GM23248 (cell line): ENCODE data around the gene ARMC12. TPM values are rescaled to one million over a fixed set of nuclear protein-coding genes. Genes with fewer than 3 reads are reported as not detected.

ENCODE experiments used
- DNase-seq: peaks from one replicate; pipeline ENCODE4 v3.0.0-alpha.2; 2015
- H2AFZ ChIP-seq: fragments of 200-600 bp; sonication (generic); 2 replicates; pipeline ENCODE4 v1.6.1; 2016; ENCODE audit warnings: antibody characterized with exemption
- H3F3A ChIP-seq: fragments of 200-600 bp; sonication (generic); 2 replicates; pipeline ENCODE4 v1.6.1; 2016; ENCODE audit warnings: mild to moderate bottlenecking, antibody characterized with exemption, mixed run types; ENCODE audit not compliant: insufficient read depth
- H3K27ac ChIP-seq: fragments of 200-600 bp; sonication (generic); 2 replicates; pipeline ENCODE4 v1.5.1; 2016; ENCODE audit warnings: mild to moderate bottlenecking
- H3K27me3 ChIP-seq: fragments of 200-600 bp; sonication (generic); replicated peaks from 2 replicates; pipeline ENCODE4 v1.6.1; 2016; ENCODE audit warnings: mild to moderate bottlenecking; ENCODE audit not compliant: insufficient read depth
- H3K36me3 ChIP-seq: fragments of 200-600 bp; sonication (generic); 2 replicates; pipeline ENCODE4 v1.6.1; 2016; ENCODE audit warnings: low read depth, mild to moderate bottlenecking
- H3K4me1 ChIP-seq: fragments of 200-600 bp; sonication (generic); 2 replicates; pipeline ENCODE4 v1.6.1; 2016; ENCODE audit warnings: mild to moderate bottlenecking; ENCODE audit not compliant: insufficient read depth
- H3K4me2 ChIP-seq: fragments of 200-600 bp; sonication (generic); one replicate; pipeline ENCODE4 v1.6.1; 2016; ENCODE audit warnings: mild to moderate bottlenecking; ENCODE audit not compliant: unreplicated experiment
- H3K4me3 ChIP-seq: fragments of 200-600 bp; sonication (generic); 2 replicates; pipeline ENCODE4 v1.5.1; 2016; ENCODE audit warnings: mild to moderate bottlenecking
- H3K79me2 ChIP-seq: fragments of 200-600 bp; sonication (generic); 2 replicates; pipeline ENCODE4 v1.6.1; 2016; ENCODE audit warnings: mild to moderate bottlenecking; ENCODE audit not compliant: insufficient read depth
- H3K9ac ChIP-seq: fragments of 200-600 bp; sonication (generic); 2 replicates; pipeline ENCODE4 v1.6.1; 2016; ENCODE audit warnings: mild to moderate bottlenecking
- H3K9me2 ChIP-seq: fragments of 200-600 bp; sonication (generic); 2 replicates; pipeline ENCODE4 v1.6.1; 2016; ENCODE audit warnings: mixed run types, mild to moderate bottlenecking, moderate library complexity; ENCODE audit not compliant: insufficient read depth
- H3K9me3 ChIP-seq: fragments of 200-600 bp; sonication (generic); one replicate; pipeline ENCODE4 v1.6.1; 2017; ENCODE audit warnings: low read depth
- H4K20me1 ChIP-seq: fragments of 200-600 bp; sonication (generic); 2 replicates; pipeline ENCODE4 v1.6.0; 2016; ENCODE audit not compliant: insufficient read depth
- EZH2 ChIP-seq: fragments of 200-600 bp; sonication (generic); IDR thresholded peaks from 2 replicates; pipeline ENCODE4 v1.6.1; 2018; ENCODE audit warnings: antibody characterized with exemption, mild to moderate bottlenecking; ENCODE audit not compliant: insufficient read depth, poor library complexity, severe bottlenecking
- EZH2phosphoT487 ChIP-seq: fragments of 200-600 bp; sonication (generic); IDR thresholded peaks from 2 replicates; pipeline ENCODE4 v1.6.1; 2018; ENCODE audit warnings: antibody characterized with exemption, moderate library complexity, mild to moderate bottlenecking, low read depth; ENCODE audit not compliant: insufficient read depth
- WGBS, 2 experiments: methylation state at CpG; one replicate each; pipeline ENCODE4 v1.1.6; 2015 to 2017; ENCODE audit warnings: low lambda C conversion rate in 2 of 2, low coverage in 1 of 2; ENCODE audit errors: missing lambda C conversion rate in 2 of 2; 5-methylcytosine and 5-hydroxymethylcytosine counted together
- in situ Hi-C: fragments of 300-500 bp; cut with MboI; formaldehyde crosslinking; loops from 2 replicates; pipeline ENCODE4 v1.15.0; 2020
- polyA plus RNA-seq: library from polyadenylated mRNA; unstranded; fragments of >200 nt; fragmentation: Nextera tagmentation; extraction: Ambion mirVana; gene quantifications from 2 replicates; pipeline ENCODE4 v1.2.1, GENCODE V29; 2016
- total RNA-seq: library from RNA; depleted of rRNA; stranded (reverse); fragments of >200 nt; shearing (Covaris generic); gene quantifications from 2 replicates; pipeline ENCODE4 v1.2.3, GENCODE V29; 2014

ARMC12 gene
- total and polyA plus RNA-seq, 2 experiments from 2014 or later = 0.26 TPM; not detected in 1

GRCh38 chr6:35757456-35758123 is 20.8 kb downstream of the ARMC12 start:
- 55 to 56% methylated on average over 10 of the region's 10 CpGs for WGBS, 2 experiments
- peak; percentile 40 for DNase-seq
- H3K79me2 ChIP-seq = no peaks in the 10 kb centered on the region
- H4K20me1 ChIP-seq = no peaks in the 10 kb centered on the region
- H3K4me1 ChIP-seq = no peaks in the 10 kb centered on the region
- H3K9me3 ChIP-seq = no peaks in the 10 kb centered on the region
- H3K9me2 ChIP-seq = no peaks in the 10 kb centered on the region
- no peak overlapping the region for H3K4me2 ChIP-seq
- in situ Hi-C loops = no loop called here
- no peak for TF ChIP-seq EZH2phosphoT487
- no peak for TF ChIP-seq EZH2
- H2AFZ ChIP-seq = no peak overlapping the region
- no peaks in the 10 kb centered on the region for H3F3A ChIP-seq
- no peak overlapping the region for H3K9ac ChIP-seq
- no peak overlapping the region for H3K4me3 ChIP-seq
- H3K36me3 ChIP-seq = no peaks in the 10 kb centered on the region
- no peak overlapping the region for H3K27ac ChIP-seq
- H3K27me3 ChIP-seq = 0 out of 2 replicates have a peak, but pooled peaks cover 4% of the 10 kb centered on the region

DNA sequence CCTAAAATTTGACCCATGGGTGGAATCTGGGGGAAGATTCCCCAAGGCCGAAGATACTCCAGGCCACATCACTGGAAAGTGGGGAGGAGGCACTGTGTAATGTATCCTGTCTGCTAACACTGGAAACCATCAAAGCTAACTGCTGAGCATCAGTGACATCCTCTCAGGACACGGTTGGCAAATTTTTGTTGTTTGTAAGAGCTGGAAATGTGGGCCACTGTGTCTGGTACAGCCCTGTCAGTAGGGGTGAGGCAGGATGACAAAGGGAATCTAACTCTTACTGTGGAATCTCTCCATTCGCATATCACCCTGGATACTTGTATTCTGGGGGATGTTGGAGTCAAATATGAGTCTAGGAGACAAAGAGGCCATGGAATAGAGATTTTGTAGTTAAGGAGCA is 22.6 kb downstream of the ARMC12 start:
- Histone ChIP-seq H3K27ac (no peak overlapping the region), H3K79me2 (no peaks in the 10 kb centered on the region), H3K9ac (no peak overlapping the region), H3K4me2 (no peak overlapping the region), H4K20me1 (no peaks in the 10 kb centered on the region), H3K4me3 (no peak overlapping the region), H3K36me3 (no peaks in the 10 kb centered on the region), H2AFZ (no peak overlapping the region), H3K9me3 (no peaks in the 10 kb centered on the region), H3F3A (no peaks in the 10 kb centered on the region), H3K27me3 (peaks cover 23% of the 10 kb centered on the region), H3K4me1 (no peaks in the 10 kb centered on the region), H3K9me2 (no peaks in the 10 kb centered on the region)
- no peak for DNase-seq
- TF ChIP-seq EZH2phosphoT487 = no peak
- TF ChIP-seq EZH2 = no peak
- in situ Hi-C loops = no loop called here
- WGBS, 2 experiments = 58 to 59% methylated on average over 3 of the region's 3 CpGs

DNA sequence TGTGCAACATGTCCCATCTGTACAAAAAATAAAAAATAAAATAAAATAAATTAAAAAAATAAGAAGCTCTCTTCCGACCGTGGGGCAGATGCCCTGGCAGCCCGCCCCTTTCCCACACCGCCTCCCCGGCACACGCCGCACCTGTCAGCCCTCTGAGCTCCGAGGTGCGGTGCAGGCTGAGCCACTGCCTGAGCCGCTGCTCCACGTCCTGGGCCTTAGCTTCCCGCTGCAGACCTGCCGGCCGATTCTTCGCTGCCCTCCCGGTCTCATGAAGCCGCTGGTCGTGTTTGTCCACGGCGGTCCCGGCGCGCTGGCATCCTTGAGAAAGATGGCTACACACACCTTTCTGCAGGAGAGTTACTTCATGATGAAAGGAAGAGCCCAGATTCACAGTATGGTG is 28.9 kb downstream of the ARMC12 start:
- Histone ChIP-seq H3K9me2 (no peaks in the 10 kb centered on the region), H3K36me3 (no peaks in the 10 kb centered on the region), H3K9me3 (no peaks in the 10 kb centered on the region), H3K4me3 (no peak overlapping the region), H3K79me2 (no peaks in the 10 kb centered on the region), H4K20me1 (no peaks in the 10 kb centered on the region), H3K4me1 (no peaks in the 10 kb centered on the region), H3F3A (no peaks in the 10 kb centered on the region), H3K27ac (no peak overlapping the region), H3K27me3 (peaks cover 37% of the 10 kb centered on the region), H2AFZ (no peak overlapping the region), H3K9ac (no peak overlapping the region), H3K4me2 (no peak overlapping the region)
- 79% methylated on average over 22 to 23 of the region's 23 CpGs for WGBS, 2 experiments
- in situ Hi-C loops = no loop called here
- no peak for DNase-seq
- no peak for TF ChIP-seq EZH2
- no peak for TF ChIP-seq EZH2phosphoT487

DNA sequence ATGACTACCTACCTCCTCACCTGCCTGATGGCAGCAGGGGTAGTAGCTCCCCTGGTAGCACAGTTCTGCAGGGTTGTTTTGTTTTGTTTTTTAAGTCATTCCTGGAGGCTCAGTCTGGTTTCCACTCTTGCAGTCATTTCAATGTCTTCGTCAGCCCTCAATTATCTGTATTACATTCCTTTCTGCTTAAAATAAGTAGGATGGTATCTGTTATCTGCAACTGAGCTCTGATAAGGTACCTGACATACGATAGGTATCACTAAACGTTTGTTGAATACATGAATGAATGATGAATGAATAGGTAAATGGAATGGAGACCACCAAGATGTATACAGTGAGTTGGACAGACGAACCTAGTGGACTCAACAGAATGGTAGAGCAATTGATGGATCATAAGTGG is 32.4 kb downstream of the ARMC12 start:
- no peaks in the 10 kb centered on the region for H3K9me2 ChIP-seq
- TF ChIP-seq EZH2 = no peak
- no peak for TF ChIP-seq EZH2phosphoT487
- H3K4me1 ChIP-seq = no peaks in the 10 kb centered on the region
- no peaks in the 10 kb centered on the region for H3K9me3 ChIP-seq
- WGBS, 2 experiments = 57 to 60% methylated on average over 4 of the region's 4 CpGs
- H4K20me1 ChIP-seq = no peaks in the 10 kb centered on the region
- no peak overlapping the region for H3K4me2 ChIP-seq
- H3K9ac ChIP-seq = no peak overlapping the region
- peaks cover 17% of the 10 kb centered on the region for H3K27me3 ChIP-seq
- H3K79me2 ChIP-seq = no peaks in the 10 kb centered on the region
- no peaks in the 10 kb centered on the region for H3F3A ChIP-seq
- no peak for DNase-seq
- in situ Hi-C loops = no loop called here
- no peak overlapping the region for H3K27ac ChIP-seq
- H3K36me3 ChIP-seq = no peaks in the 10 kb centered on the region
- no peak overlapping the region for H3K4me3 ChIP-seq
- H2AFZ ChIP-seq = no peak overlapping the region

GRCh38 chr6:35771343-35771627 is 34.5 kb downstream of the ARMC12 start:
- 26 to 32% methylated on average over 5 of the region's 5 CpGs for WGBS, 2 experiments
- TF ChIP-seq EZH2 = no peak
- TF ChIP-seq EZH2phosphoT487 = no peak
- in situ Hi-C loops = no loop called here
- Histone ChIP-seq H4K20me1 (no peaks in the 10 kb centered on the region), H3K27me3 (peaks cover 16% of the 10 kb centered on the region), H3K79me2 (no peaks in the 10 kb centered on the region), H2AFZ (no peak overlapping the region), H3F3A (no peaks in the 10 kb centered on the region), H3K4me2 (no peak overlapping the region), H3K4me3 (no peak overlapping the region), H3K27ac (no peak overlapping the region), H3K9me3 (no peaks in the 10 kb centered on the region), H3K36me3 (no peaks in the 10 kb centered on the region), H3K9ac (no peak overlapping the region), H3K9me2 (no peaks in the 10 kb centered on the region), H3K4me1 (no peaks in the 10 kb centered on the region)
- DNase-seq = no peak
